Gastrocnemius medialis (tissue), 4 donors: ENCODE results near the gene CD3E. TPM values are rescaled to one million over a fixed set of nuclear protein-coding genes. Genes with fewer than 3 reads are reported as not detected.

Experiments used
- ATAC-seq, 2 donors: fragments of 150-250 bp; one replicate each; pipeline ENCODE4 v1.9.1; 2016
- DNase-seq, 2 donors: peaks; one replicate each; pipeline ENCODE4 v3.0.0-alpha.2; 2019
- H3K27ac ChIP-seq, 4 donors: fragments of 200-600 bp; sonication (generic); 1 replicate in 1 of 4; 2 replicates in 3 of 4; pipeline ENCODE4 v1.5.1; 2016 to 2018; ENCODE audit warnings: mild to moderate bottlenecking in 2 of 4, moderate library complexity in 1 of 4
- H3K27me3 ChIP-seq, 3 donors: fragments of 200-600 bp; sonication (generic) in 2 of 3; 1 replicate in 1 of 3; 2 replicates in 2 of 3; pipeline versions ENCODE4 v1.5.1 to v1.6.0; 2016 to 2019; ENCODE audit warnings: mild to moderate bottlenecking in 1 of 3, moderate library complexity in 1 of 3
- H3K36me3 ChIP-seq, 2 donors: fragments of 200-600 bp; sonication (generic) in 1 of 2; one replicate each; pipeline ENCODE4 v1.5.1; 2017 to 2018
- H3K4me1 ChIP-seq, 2 donors: fragments of 200-600 bp; sonication (generic) in 1 of 2; one replicate each; pipeline ENCODE4 v1.5.1; 2016 to 2017; ENCODE audit warnings: mild to moderate bottlenecking in 2 of 2
- H3K4me3 ChIP-seq, 4 donors: fragments of 200-600 bp; sonication (generic) in 3 of 4; 1 replicate in 1 of 4; 2 replicates in 3 of 4; pipeline ENCODE4 v1.5.1; 2016 to 2019; ENCODE audit warnings: mild to moderate bottlenecking in 2 of 4
- H3K9me3 ChIP-seq, 3 donors: fragments of 200-600 bp; sonication (generic) in 2 of 3; 1 replicate in 1 of 3; 2 replicates in 2 of 3; pipeline ENCODE4 v1.5.1; 2016 to 2019
- CTCF ChIP-seq, 5 experiments: fragments of 450-650 bp in 3 of 5; fragments of 200-600 bp in 2 of 5; sonication (generic) in 2 of 5; IDR thresholded peaks in 4 of 5; conservative IDR thresholded peaks in 1 of 5; 1 replicate in 4 of 5; 2 replicates in 1 of 5; pipeline ENCODE4 v1.5.1; 2016 to 2019; ENCODE audit warnings: antibody characterized with exemption in 5 of 5, mild to moderate bottlenecking in 3 of 5, moderate library complexity in 3 of 5
- POLR2A ChIP-seq, 2 donors: fragments of 450-650 bp; IDR thresholded peaks; one replicate each; pipeline ENCODE4 v1.6.1; 2017; ENCODE audit warnings: antibody characterized with exemption in 2 of 2, mild to moderate bottlenecking in 2 of 2, moderate library complexity in 2 of 2
- in situ Hi-C, 4 donors: fragments of 200-750 bp; cut with MboI; loops; one replicate each; pipeline versions ENCODE4 v1.15.0 to v1.8.0; 2017; ENCODE audit warnings: low sequenced_read_pairs in 4 of 4
- intact Hi-C: fragments of 100-400 bp; cut with DNase I; formaldehyde crosslinking; loops from one replicate; pipeline ENCODE4 v1.15.1; 2023; ENCODE audit warnings: low total_unique reads
- total RNA-seq, 4 donors: library from RNA; depleted of rRNA; stranded (reverse); fragments of >200 nt; gene quantifications; one replicate each; pipeline versions ENCODE4 v1.1.0 to v1.2.3, GENCODE V29; 2016

The CD3E gene
- total RNA-seq, 4 donors from 2014 or later: 0.42 to 0.51 TPM; not detected in 2

DNA sequence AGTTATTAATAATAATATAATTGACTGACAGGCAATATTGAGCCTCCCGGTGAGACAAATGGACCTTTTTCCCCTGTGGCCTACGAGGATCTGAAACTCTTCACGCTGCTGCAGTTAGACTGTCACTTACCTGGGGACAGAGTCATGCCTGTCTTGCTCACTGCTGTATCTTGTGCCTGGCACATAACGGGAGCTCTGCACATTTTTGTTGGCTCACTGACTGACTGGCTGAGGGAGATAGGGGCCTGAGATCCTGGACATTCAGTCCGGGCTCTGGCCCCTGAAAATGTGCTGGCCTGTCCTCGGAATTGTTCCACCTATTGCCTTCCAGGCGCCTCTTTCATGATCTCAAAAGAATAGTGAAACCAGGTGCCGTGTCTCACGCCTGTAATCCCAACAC, 38.7 kb downstream of the CD3E start:
- Histone ChIP-seq H3K27ac (no peak overlapping the region), H3K27me3 (peaks cover 0 to under 1% (median 0%) of the 10 kb centered on the region in 3 donors), H3K36me3 (no peaks in the 10 kb centered on the region), H3K4me3 (no peak overlapping the region), H3K9me3 (no peaks in the 10 kb centered on the region), H3K4me1 (no peaks in the 10 kb centered on the region)
- intact Hi-C loops (no loop called here), in situ Hi-C loops (loop anchor here in 1 of 4 donors (10.0 kb wide), 1 partner anchor 148 kb away; no protein-coding TSS in a partner anchor)
- ATAC-seq (no peak), DNase-seq (no peak)
- TF ChIP-seq CTCF (IDR thresholded peaks at IDR 0.05 in 4 of 5, conservative IDR thresholded peaks at IDR 0.05 in 1 of 5) (no peak), POLR2A (IDR thresholded peaks at IDR 0.05) (no peak)

DNA sequence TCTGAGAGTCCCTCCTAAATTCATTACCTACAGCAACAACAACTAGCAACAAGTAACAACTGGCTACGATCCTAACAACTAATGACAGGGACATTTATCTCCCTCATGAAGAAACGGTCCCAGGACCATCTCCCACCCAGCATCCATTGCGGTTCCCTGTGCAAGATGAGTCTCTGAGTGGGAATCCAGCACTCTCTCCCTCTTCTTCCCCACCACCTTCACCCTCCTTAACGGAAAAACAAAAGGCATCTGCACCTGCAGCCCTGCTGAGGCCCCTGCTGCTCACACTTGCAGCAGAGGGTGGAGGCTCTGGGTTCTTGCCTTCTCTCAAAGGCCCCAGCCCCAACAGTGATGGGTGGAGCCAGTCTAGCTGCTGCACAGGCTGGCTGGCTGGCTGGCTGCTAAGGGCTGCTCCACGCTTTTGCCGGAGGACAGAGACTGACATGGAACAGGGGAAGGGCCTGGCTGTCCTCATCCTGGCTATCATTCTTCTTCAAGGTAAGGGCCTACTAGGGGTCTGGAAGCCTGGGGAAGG, 39.5 kb downstream of the CD3E start, which contains the start of gene CD3G:
TSS of gene CD3G (plus strand) at position 364 of the 535 bp plus-strand sequence. CDS start at position 444, 80 bp downstream.
- Histone ChIP-seq H3K27ac (no peak within 1 kb of the TSS), H3K27me3 (peaks cover 0 to 8% (median 0%) of the 10 kb centered on the region in 3 donors), H3K36me3 (no peaks in the 10 kb centered on the region), H3K4me1 (no peaks in the 10 kb centered on the region), H3K4me3 (no peak within 1 kb of the TSS), H3K9me3 (no peaks in the 10 kb centered on the region)
- in situ Hi-C loops: loop anchor here in 1 of 4 donors (10.0 kb wide), 1 partner anchor 149 kb away; no protein-coding TSS in a partner anchor
- DNase-seq (no peak), ATAC-seq (no peak)
- no peak for TF ChIP-seq CTCF (IDR thresholded peaks at IDR 0.05 in 4 of 5, conservative IDR thresholded peaks at IDR 0.05 in 1 of 5)
- TF ChIP-seq POLR2A (IDR thresholded peaks at IDR 0.05): no peak
- intact Hi-C loops: no loop called here

- in situ Hi-C loops: loop anchor here in 1 of 4 donors (10.0 kb wide), 1 partner anchor 155 kb away; no protein-coding TSS in a partner anchor
- H3K36me3 ChIP-seq: no peaks in the 10 kb centered on the region
- TF ChIP-seq CTCF (IDR thresholded peaks at IDR 0.05 in 4 of 5, conservative IDR thresholded peaks at IDR 0.05 in 1 of 5) (no peak), POLR2A (IDR thresholded peaks at IDR 0.05) (no peak)
- no peak overlapping the region for H3K4me3 ChIP-seq
- DNase-seq: no peak
- intact Hi-C loops: no loop called here
- peaks cover 0 to 19% (median 9%) of the 10 kb centered on the region in 3 donors for H3K27me3 ChIP-seq
- H3K4me1 ChIP-seq: no peaks in the 10 kb centered on the region
- no peak for ATAC-seq
- no peaks in the 10 kb centered on the region for H3K9me3 ChIP-seq
- no peak overlapping the region for H3K27ac ChIP-seq
Observed at GRCh38 chr11:118349475-118349874, 44.9 kb downstream of the CD3E start.

- in situ Hi-C loops (loop anchor here in 2 of 4 donors (5.0 to 10.0 kb wide), 2 partner anchors 156 to 158 kb away; no protein-coding TSS in a partner anchor), intact Hi-C loops (loop anchor here (5.0 kb wide), 1 partner anchor 206 kb away; no protein-coding TSS in a partner anchor)
- TF ChIP-seq CTCF (IDR thresholded peaks at IDR 0.05 in 4 of 5, conservative IDR thresholded peaks at IDR 0.05 in 1 of 5): peak; percentile 11 to 59 (median 27)
- TF ChIP-seq POLR2A (IDR thresholded peaks at IDR 0.05): no peak
- Histone ChIP-seq H3K36me3 (no peaks in the 10 kb centered on the region), H3K9me3 (no peaks in the 10 kb centered on the region), H3K4me1 (no peaks in the 10 kb centered on the region), H3K27ac (no peak overlapping the region), H3K4me3 (no peak overlapping the region), H3K27me3 (peaks cover 0 to 19% (median 9%) of the 10 kb centered on the region in 3 donors)
- no peak for ATAC-seq
- no peak for DNase-seq
Observed at GRCh38 chr11:118353084-118353710, 48.7 kb downstream of the CD3E start.
